ENCODE results near the gene PRDX1. TPM values are rescaled to one million over a fixed set of nuclear protein-coding genes. Genes with fewer than 3 reads are reported as not detected.

PRDX1 gene
- total and polyA plus RNA-seq, 2 of the 13 experiments (the other 11 are each of a cell fraction or from before 2014, with no cell fraction given), result 761 to 1,898 TPM

DNA sequence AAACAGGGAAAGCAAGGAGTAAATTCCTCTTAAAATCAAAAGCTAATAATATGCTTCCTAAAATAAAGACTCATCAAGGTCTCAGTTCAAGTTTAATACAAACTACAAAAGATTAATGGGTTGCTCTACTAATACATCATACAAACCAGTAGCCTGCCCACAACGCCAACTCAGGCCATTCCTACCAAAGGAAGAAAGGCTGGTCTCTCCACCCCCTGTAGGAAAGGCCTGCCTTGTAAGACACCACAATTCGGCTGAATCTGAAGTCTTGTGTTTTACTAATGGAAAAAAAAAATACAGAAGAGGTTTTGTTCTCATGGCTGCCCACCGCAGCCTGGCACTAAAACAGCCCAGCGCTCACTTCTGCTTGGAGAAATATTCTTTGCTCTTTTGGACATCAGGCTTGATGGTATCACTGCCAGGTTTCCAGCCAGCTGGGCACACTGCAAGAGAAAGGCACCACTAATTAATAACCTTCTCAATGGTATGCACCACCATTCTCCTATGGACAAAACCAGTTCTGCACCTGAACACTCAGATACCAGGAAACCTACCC, 10.6 kb downstream of the PRDX1 start:
- Histone ChIP-seq H3K79me2 (ENCODE audit: insufficient read depth, low read length) (peaks cover 16% of the 10 kb centered on the region), H3K36me3 (replicated peaks in 1 of 2; ENCODE audit: control insufficient read depth in 1 of 2, insufficient read depth in 2 of 2, low read length in 2 of 2) (peaks cover 35 to 63% of the 10 kb centered on the region in 2 experiments), H2AFZ (ENCODE audit: low read length) (no peak overlapping the region), H3K4me2 (ENCODE audit: low read depth, low read length) (no peak overlapping the region), H3K4me1 (ENCODE audit: insufficient read depth, low read length) (peaks cover 52% of the 10 kb centered on the region), H3K9me3 (ENCODE audit: low read length) (no peaks in the 10 kb centered on the region), H3K27me3 (ENCODE audit: control insufficient read depth in 1 of 2, insufficient read depth in 2 of 2, low read length in 2 of 2) (no peaks in the 10 kb centered on the region), H4K20me1 (ENCODE audit: insufficient read depth, low read length) (peaks cover 37% of the 10 kb centered on the region), H3K4me3 (replicated peaks in 1 of 3; ENCODE audit: insufficient read depth in 1 of 3, low read depth in 2 of 3, low read length in 3 of 3) (no peak overlapping the region), H3K9ac (ENCODE audit: insufficient read depth, low read depth, low read length) (no peak overlapping the region), H3K27ac (ENCODE audit: extremely low read length, insufficient read depth, low read length) (peak overlapping the region; percentile 8)
- FAIRE-seq (no peak), ATAC-seq (no peak), DNase-seq (ENCODE audit: low spot score) (no peak)
- no TSS peak for BruUV-seq (replicated peaks)
- peak; percentile 8; the same call in 1 of the 2 replicates for TF ChIP-seq POLR2G (IDR thresholded peaks at IDR 0.05; ENCODE audit: low read depth, low read length)
- TF ChIP-seq RBM22 (optimal IDR thresholded peaks at IDR 0.05; ENCODE audit: low read length), result peak; percentile 83
- TF ChIP-seq CEBPB (IDR thresholded peaks at IDR 0.05; ENCODE audit: borderline replicate concordance, low read depth, low read length), result no peak
- TF ChIP-seq REXO4 (CRISPR knock-in tag; IDR thresholded peaks at IDR 0.05; ENCODE audit: borderline replicate concordance), result no peak
- peak; percentile 66 for TF ChIP-seq RBFOX2 (IDR thresholded peaks at IDR 0.05; ENCODE audit: low read depth, low read length)
- TF ChIP-seq POLR2AphosphoS5 (IDR thresholded peaks at IDR 0.05; ENCODE audit: low read depth, low read length), result 0 out of 2 replicates have a peak, but pooled peaks have one; percentile 16
- no peak for TF ChIP-seq MXD4 (CRISPR knock-in tag; IDR thresholded peaks at IDR 0.05)
- in situ Hi-C loops (cut with HindIII; ENCODE audit: extremely low pct_ligation_motif_present, low pct_unique_long_range_greater_than_20kb), result loop anchor here (5.0 kb wide), 1 partner anchor 56 kb away; no protein-coding TSS in a partner anchor
- ChIA-PET CTCF (ENCODE audit: low intra/inter-chr PET ratio, low total read pairs) (interaction anchor here (3.6 kb wide), 1 partner anchor 58 kb away, joined by 49 read pairs; no protein-coding TSS in a partner anchor), POLR2A (interaction anchor here (0.6 to 8.0 kb wide), 8 partner anchors 8 to 59 kb away, joined by 3 to 110 read pairs (median 12); partner anchors contain the start of genes CCDC163, MMACHC, PRDX1 and TESK2)
- 92% methylated on average over 4 of the region's 4 CpGs for WGBS (ENCODE audit: low lambda C conversion rate)
- intact Hi-C loops (cut with micrococcal nuclease; ENCODE audit: unreplicated experiment), result no loop called here

Measured in HepG2 (cell line).